Keratinocyte (primary cell): ENCODE data around the gene OR11G2. TPM values are rescaled to one million over a fixed set of nuclear protein-coding genes. Genes with fewer than 3 reads are reported as not detected.

Experiments
- DNase-seq: peaks from one replicate; pipeline ENCODE4 v3.0.0-alpha.2; 2011; ENCODE audit warnings: low read depth, missing footprints, low spot score
- FAIRE-seq: peaks from 2 replicates; lab custom pipeline; 2011; peaks lifted over from hg19 to GRCh38; lab: Jason Lieb, UNC
- H2AFZ ChIP-seq: 2 replicates; pipeline ENCODE4 v1.6.0; 2012; ENCODE audit warnings: low read length, control low read depth, inconsistent platforms; ENCODE audit not compliant: control insufficient read depth
- H3K27ac ChIP-seq: 2 replicates; pipeline ENCODE4 v1.5.1; 2011; ENCODE audit warnings: low read length; ENCODE audit not compliant: control insufficient read depth, insufficient read depth
- H3K27me3 ChIP-seq: 3 replicates; pipeline ENCODE4 v1.6.0; 2011; ENCODE audit warnings: low read length; ENCODE audit not compliant: control insufficient read depth, insufficient read depth; ENCODE audit errors: extremely low read depth
- H3K36me3 ChIP-seq, 2 experiments: 2 replicates in 1 of 2; 3 replicates in 1 of 2; pipeline ENCODE4 v1.5.1; 2011; ENCODE audit warnings: low read length in 2 of 2, mild to moderate bottlenecking in 1 of 2; ENCODE audit not compliant: control insufficient read depth in 2 of 2, insufficient read depth in 2 of 2; ENCODE audit errors: extremely low read depth in 1 of 2
- H3K4me1 ChIP-seq: 3 replicates; pipeline ENCODE4 v1.5.1; 2011; ENCODE audit warnings: low read length; ENCODE audit not compliant: control insufficient read depth, insufficient read depth; ENCODE audit errors: extremely low read depth
- H3K4me2 ChIP-seq: 3 replicates; pipeline ENCODE4 v1.6.0; 2011; ENCODE audit warnings: low read depth, low read length; ENCODE audit not compliant: control insufficient read depth, insufficient read depth; ENCODE audit errors: extremely low read depth
- H3K4me3 ChIP-seq, 3 experiments: fragments of 200-600 bp in 1 of 3; sonication (generic) in 1 of 3; 2 replicates in 2 of 3; 3 replicates in 1 of 3; pipeline ENCODE4 v1.5.1; 2011 to 2016; ENCODE audit warnings: low read length in 3 of 3, mild to moderate bottlenecking in 3 of 3, control low read depth in 2 of 3, inconsistent platforms in 1 of 3, low read depth in 1 of 3, mixed read lengths in 1 of 3, mixed run types in 1 of 3, moderate library complexity in 1 of 3; ENCODE audit not compliant: control insufficient read depth in 2 of 3, insufficient read depth in 2 of 3; ENCODE audit errors: extremely low read depth in 1 of 3
- H3K79me2 ChIP-seq: 2 replicates; pipeline ENCODE4 v1.6.0; 2012; ENCODE audit warnings: low read length; ENCODE audit not compliant: control insufficient read depth, insufficient read depth
- H3K9ac ChIP-seq: 3 replicates; pipeline ENCODE4 v1.6.0; 2011; ENCODE audit warnings: low read length; ENCODE audit not compliant: control insufficient read depth, insufficient read depth; ENCODE audit errors: extremely low read depth
- H3K9me1 ChIP-seq: 3 replicates; pipeline ENCODE4 v1.6.0; 2011; ENCODE audit warnings: low read length; ENCODE audit not compliant: control insufficient read depth, insufficient read depth; ENCODE audit errors: extremely low read depth
- H3K9me3 ChIP-seq: 2 replicates; pipeline ENCODE4 v1.5.1; 2012; ENCODE audit warnings: low read depth, low read length; ENCODE audit not compliant: control insufficient read depth
- H4K20me1 ChIP-seq: 3 replicates; pipeline ENCODE4 v1.6.0; 2011; ENCODE audit warnings: low read length; ENCODE audit not compliant: control insufficient read depth, insufficient read depth; ENCODE audit errors: extremely low read depth
- CTCF ChIP-seq, 3 experiments: IDR thresholded peaks in 1 of 3; conservative IDR thresholded peaks in 1 of 3; optimal IDR thresholded peaks in 1 of 3; 2 replicates in 2 of 3; 3 replicates in 1 of 3; pipeline versions ENCODE3 to v1.5.1; 2011; ENCODE audit warnings: low read length in 3 of 3, mild to moderate bottlenecking in 3 of 3, moderate library complexity in 2 of 3, control low read depth in 1 of 3, inconsistent platforms in 1 of 3; ENCODE audit not compliant: insufficient read depth in 2 of 3; ENCODE audit errors: extremely low read depth in 1 of 3
- EZH2 ChIP-seq: IDR thresholded peaks from one replicate; pipeline ENCODE4 v1.6.1; 2012; ENCODE audit warnings: inconsistent platforms, mild to moderate bottlenecking, low read length, moderate library complexity
- dilution Hi-C: fragments of 300-500 bp; cut with MboI; formaldehyde crosslinking; loops from one replicate; pipeline ENCODE4 v1.7.0; 2020; ENCODE audit warnings: low sequenced_read_pairs; ENCODE audit not compliant: extremely low pct_ligation_motif_present
- polyA plus RNA-seq, 5 experiments: library from polyadenylated mRNA; depleted of rRNA in 3 of 5; stranded (reverse) in 3 of 5; stranded (forward) in 1 of 5; unstranded in 1 of 5; fragments of >200 nt; gene quantifications; 1 replicate in 1 of 5; 2 replicates in 3 of 5; 3 replicates in 1 of 5; pipeline versions ENCODE4 v1.2.1 to v1.2.3, GENCODE V29; 2011 to 2012; ENCODE audit warnings: missing spikeins in 2 of 5, low read depth in 1 of 5, low replicate concordance in 1 of 5

OR11G2 gene
- polyA plus RNA-seq, 1 donor (not counting 4 experiments of a cell fraction or from before 2014, with no cell fraction given): not detected

- H3K4me2 ChIP-seq: no peak overlapping the region
- no peaks in the 10 kb centered on the region for H3K36me3 ChIP-seq
- H3K27ac ChIP-seq: no peak overlapping the region
- no peak overlapping the region for H2AFZ ChIP-seq
- no peaks in the 10 kb centered on the region for H3K27me3 ChIP-seq
- H3K9ac ChIP-seq: no peak overlapping the region
- no peaks in the 10 kb centered on the region for H3K9me3 ChIP-seq
- no peaks in the 10 kb centered on the region for H3K9me1 ChIP-seq
- DNase-seq: no peak
- TF ChIP-seq CTCF (optimal IDR thresholded peaks at IDR 0.05 in 1 of 3, IDR thresholded peaks at IDR 0.05 in 1 of 3, conservative IDR thresholded peaks at IDR 0.05 in 1 of 3; ENCODE audit: extremely low read depth in 1 of 3, insufficient read depth in 2 of 3, low read length in 3 of 3): no peak
- FAIRE-seq: no peak
- H3K79me2 ChIP-seq: no peaks in the 10 kb centered on the region
- no peak overlapping the region for H3K4me3 ChIP-seq
- dilution Hi-C loops: no loop called here
- no peaks in the 10 kb centered on the region for H4K20me1 ChIP-seq
- H3K4me1 ChIP-seq: no peaks in the 10 kb centered on the region
Measured at GRCh38 chr14:20195911-20196310, 5.2 kb downstream of the OR11G2 start.

- Histone ChIP-seq H3K4me3 (no peak overlapping the region), H3K79me2 (no peaks in the 10 kb centered on the region), H3K9me1 (no peaks in the 10 kb centered on the region), H3K4me2 (no peak overlapping the region), H3K27me3 (no peaks in the 10 kb centered on the region), H3K9me3 (no peaks in the 10 kb centered on the region), H3K4me1 (no peaks in the 10 kb centered on the region), H3K9ac (no peak overlapping the region), H3K27ac (no peak overlapping the region), H4K20me1 (no peaks in the 10 kb centered on the region), H3K36me3 (no peaks in the 10 kb centered on the region), H2AFZ (no peak overlapping the region)
- FAIRE-seq (no peak), DNase-seq (no peak)
- dilution Hi-C loops: no loop called here
- TF ChIP-seq EZH2 (no peak), CTCF (optimal IDR thresholded peaks at IDR 0.05 in 1 of 3, IDR thresholded peaks at IDR 0.05 in 1 of 3, conservative IDR thresholded peaks at IDR 0.05 in 1 of 3; ENCODE audit: extremely low read depth in 1 of 3, insufficient read depth in 2 of 3, low read length in 3 of 3) (no peak)
Measured at GRCh38 chr14:20197459-20197858, 6.8 kb downstream of the OR11G2 start.
